Osteocyte (in vitro differentiated cells): Measurements from ENCODE around the gene ABCC9. TPM values are rescaled to one million over a fixed set of nuclear protein-coding genes. Genes with fewer than 3 reads are reported as not detected.
"Not testable (repeated sequence)": the region's sequence is repeated elsewhere in the genome, so short reads cannot be mapped to it uniquely, and the experiment has no call there.

ENCODE experiments used
- DNase-seq: peaks from one replicate; pipeline ENCODE4 v3.0.0; 2021; ENCODE audit warnings: mixed read lengths; ENCODE audit not compliant: unreplicated experiment; ENCODE audit errors: extremely low spot score
- H3K27ac Mint-ChIP-seq: one replicate; pipeline ENCODE4 v1.8.0; 2021; ENCODE audit warnings: mild to moderate bottlenecking, mixed read lengths; ENCODE audit not compliant: unreplicated experiment
- H3K27me3 Mint-ChIP-seq: one replicate; pipeline ENCODE4 v1.8.0; 2021; ENCODE audit warnings: mixed read lengths; ENCODE audit not compliant: unreplicated experiment
- H3K36me3 Mint-ChIP-seq: one replicate; pipeline ENCODE4 v1.8.0; 2021; ENCODE audit warnings: mixed read lengths; ENCODE audit not compliant: unreplicated experiment
- H3K4me1 Mint-ChIP-seq: one replicate; pipeline ENCODE4 v1.8.0; 2021; ENCODE audit warnings: mixed read lengths; ENCODE audit not compliant: unreplicated experiment
- H3K4me3 Mint-ChIP-seq: one replicate; pipeline ENCODE4 v1.8.0; 2021; ENCODE audit warnings: mild to moderate bottlenecking, moderate library complexity, mixed read lengths; ENCODE audit not compliant: unreplicated experiment
- H3K9me3 Mint-ChIP-seq: one replicate; pipeline ENCODE4 v1.8.0; 2021; ENCODE audit warnings: mixed read lengths; ENCODE audit not compliant: unreplicated experiment
- total RNA-seq: library from RNA; stranded (reverse); gene quantifications from 2 replicates; pipeline ENCODE4 v1.2.1, GENCODE V29; 2021
- TF ChIP-seq, protein P1 (sequence below): fragments of 200-600 bp; sonication (generic); IDR thresholded peaks from 2 replicates; pipeline ENCODE4 v1.5.0; 2021; ENCODE audit warnings: antibody characterized with exemption, mild to moderate bottlenecking, moderate library complexity

The ABCC9 gene
- total RNA-seq, 1 donor from 2014 or later, result 0.46 TPM

DNA sequence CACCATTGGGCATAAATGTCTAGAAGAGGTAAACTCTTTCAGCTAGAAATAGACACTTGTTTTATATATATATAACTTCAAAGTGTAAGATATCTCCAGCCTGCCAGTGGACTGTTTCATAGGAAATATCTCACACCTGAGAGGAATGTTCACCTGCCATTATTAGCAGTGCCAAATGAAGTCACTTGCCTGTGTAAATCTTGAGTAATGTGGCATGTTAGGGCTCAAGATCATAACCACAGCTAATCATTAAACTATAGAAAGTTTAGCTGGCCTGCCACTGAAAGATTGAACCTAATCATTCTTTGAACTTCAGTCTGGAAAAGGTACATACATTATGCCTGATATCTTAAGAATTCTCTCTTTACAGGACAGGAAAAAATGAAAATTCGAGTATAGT lies 141.2 kb downstream of the ABCC9 start:
- Mint-ChIP-seq H3K9me3 (no peaks in the 10 kb centered on the region), H3K36me3 (no peaks in the 10 kb centered on the region), H3K4me1 (no peaks in the 10 kb centered on the region), H3K27me3 (no peaks in the 10 kb centered on the region), H3K4me3 (no peak overlapping the region), H3K27ac (no peak overlapping the region)
- no peak for DNase-seq
- TF ChIP-seq, protein P1, sequence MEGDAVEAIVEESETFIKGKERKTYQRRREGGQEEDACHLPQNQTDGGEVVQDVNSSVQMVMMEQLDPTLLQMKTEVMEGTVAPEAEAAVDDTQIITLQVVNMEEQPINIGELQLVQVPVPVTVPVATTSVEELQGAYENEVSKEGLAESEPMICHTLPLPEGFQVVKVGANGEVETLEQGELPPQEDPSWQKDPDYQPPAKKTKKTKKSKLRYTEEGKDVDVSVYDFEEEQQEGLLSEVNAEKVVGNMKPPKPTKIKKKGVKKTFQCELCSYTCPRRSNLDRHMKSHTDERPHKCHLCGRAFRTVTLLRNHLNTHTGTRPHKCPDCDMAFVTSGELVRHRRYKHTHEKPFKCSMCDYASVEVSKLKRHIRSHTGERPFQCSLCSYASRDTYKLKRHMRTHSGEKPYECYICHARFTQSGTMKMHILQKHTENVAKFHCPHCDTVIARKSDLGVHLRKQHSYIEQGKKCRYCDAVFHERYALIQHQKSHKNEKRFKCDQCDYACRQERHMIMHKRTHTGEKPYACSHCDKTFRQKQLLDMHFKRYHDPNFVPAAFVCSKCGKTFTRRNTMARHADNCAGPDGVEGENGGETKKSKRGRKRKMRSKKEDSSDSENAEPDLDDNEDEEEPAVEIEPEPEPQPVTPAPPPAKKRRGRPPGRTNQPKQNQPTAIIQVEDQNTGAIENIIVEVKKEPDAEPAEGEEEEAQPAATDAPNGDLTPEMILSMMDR, result no peak

DNA sequence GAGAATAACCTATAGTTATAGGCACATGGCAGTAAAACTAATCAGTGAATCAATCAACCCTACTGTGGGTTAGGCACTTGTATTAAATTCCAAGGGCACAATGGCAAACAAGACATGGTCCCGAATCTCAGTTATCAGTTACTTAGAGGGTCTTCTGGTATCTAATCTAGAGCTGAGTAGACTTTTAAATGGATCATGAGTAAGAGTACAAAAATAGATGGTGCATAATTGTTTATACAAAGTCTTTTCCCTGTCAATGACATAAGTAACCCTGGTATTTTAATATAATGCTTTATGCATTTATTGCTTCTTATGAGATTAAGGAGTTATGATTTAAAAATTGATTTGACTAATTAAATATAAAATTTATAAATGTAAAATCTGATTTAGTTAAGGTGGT lies 143.7 kb downstream of the ABCC9 start:
- H3K36me3 Mint-ChIP-seq, result no peaks in the 10 kb centered on the region
- peaks cover 11% of the 10 kb centered on the region for H3K27me3 Mint-ChIP-seq
- H3K9me3 Mint-ChIP-seq, result peaks cover 4% of the 10 kb centered on the region
- TF ChIP-seq, protein P1, result no peak
- no peak overlapping the region for H3K27ac Mint-ChIP-seq
- no peak for DNase-seq
- no peak overlapping the region for H3K4me3 Mint-ChIP-seq
- H3K4me1 Mint-ChIP-seq, result no peaks in the 10 kb centered on the region

DNA sequence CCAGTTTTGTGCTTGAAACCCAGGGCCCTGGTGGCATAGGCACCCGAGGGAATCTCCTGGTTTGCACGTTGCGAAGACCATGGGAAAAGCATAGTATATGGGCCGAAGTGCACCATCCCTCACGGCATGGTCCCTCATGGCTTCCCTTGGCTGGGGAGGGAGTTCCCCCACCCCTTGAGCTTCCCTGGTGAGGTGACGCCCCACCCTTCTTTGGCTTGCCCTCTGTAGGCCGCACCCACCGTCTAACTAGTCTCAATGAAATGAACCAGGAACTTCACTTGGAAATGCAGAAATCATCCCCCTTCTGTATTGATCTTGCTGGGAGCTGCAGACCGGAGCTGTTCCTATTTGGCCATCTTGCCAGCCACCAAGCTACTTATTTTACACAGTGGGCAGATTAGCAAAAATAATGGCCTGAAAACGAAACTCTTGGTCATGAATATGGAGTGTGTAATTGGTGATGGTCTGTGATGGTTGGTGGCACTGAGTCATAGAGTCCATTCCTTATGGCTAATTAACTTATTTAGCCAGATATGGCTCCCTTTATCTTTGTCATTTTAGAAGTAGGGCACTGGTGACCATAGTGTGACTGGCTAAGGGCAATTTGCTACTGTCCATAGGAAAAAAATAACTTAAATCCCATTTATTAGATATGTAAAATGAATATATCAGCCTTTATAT lies 145.4 kb downstream of the ABCC9 start:
- DNase-seq, result no peak
- Mint-ChIP-seq H3K9me3 (peaks cover 7% of the 10 kb centered on the region), H3K36me3 (no peaks in the 10 kb centered on the region), H3K27me3 (peaks cover 16% of the 10 kb centered on the region), H3K27ac (no peak overlapping the region), H3K4me1 (no peaks in the 10 kb centered on the region), H3K4me3 (no peak overlapping the region)
- TF ChIP-seq, protein P1, result no peak

DNA sequence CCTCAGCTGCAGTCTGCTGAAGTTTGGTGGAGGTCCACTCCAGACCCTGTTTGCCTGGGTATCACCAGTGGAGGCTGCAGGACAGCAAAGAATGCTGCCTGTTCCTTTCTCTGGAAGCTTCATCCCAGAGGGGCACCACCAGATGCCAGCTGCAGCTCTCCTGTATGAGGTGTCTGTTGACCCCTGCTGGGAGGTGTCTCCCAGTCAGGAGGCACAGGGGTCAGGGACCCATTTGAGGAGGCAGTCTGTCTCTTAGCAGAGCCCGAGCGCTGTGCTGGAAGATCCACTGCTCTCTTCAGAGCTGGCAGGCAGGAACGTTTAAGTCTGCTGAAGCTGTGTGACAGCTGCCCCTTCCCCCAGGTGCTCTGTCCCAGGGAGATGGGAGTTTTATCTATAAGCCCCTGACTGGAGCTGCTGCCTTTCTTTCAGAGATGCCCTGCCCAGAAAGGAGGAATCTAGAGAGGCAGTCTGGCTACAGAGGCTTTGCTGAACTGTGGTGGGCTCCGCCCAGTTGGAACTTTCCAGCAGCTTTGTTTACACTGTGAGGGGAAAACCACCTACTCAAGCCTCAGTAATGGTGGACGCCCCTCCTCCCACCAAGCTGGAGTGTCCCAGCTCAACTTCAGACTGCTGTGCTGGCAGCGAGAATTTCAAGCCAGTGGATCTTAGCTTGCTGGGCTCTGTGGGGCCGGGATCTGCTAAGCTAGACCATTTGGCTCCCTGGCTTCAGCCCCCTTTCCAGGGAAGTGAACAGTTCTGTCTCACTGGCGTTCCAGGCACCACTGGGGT lies 146.2 kb downstream of the ABCC9 start:
- H3K36me3 Mint-ChIP-seq, H3K4me1 Mint-ChIP-seq, DNase-seq, H3K9me3 Mint-ChIP-seq, H3K4me3 Mint-ChIP-seq, H3K27ac Mint-ChIP-seq: not testable (repeated sequence)
- H3K27me3 Mint-ChIP-seq, result peaks cover 16% of the 10 kb centered on the region

DNA sequence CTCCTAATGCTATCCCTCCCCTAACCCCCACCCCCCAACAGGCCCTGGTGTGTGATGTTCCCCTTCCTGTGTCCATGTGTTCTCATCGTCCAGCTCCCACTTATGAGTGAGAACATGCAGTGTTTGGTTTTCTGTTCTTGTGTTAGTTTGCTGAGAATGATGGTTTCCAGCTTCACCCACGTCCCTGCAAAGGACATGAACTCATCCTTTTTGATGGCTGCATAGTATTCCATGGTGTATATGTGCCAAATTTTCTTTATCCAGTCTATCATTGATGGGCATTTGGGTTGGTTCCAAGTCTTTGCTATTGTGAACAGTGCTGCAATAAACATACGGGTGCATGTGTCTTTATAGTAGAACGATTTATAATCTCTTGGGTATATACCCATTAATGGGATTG lies 151.5 kb downstream of the ABCC9 start:
- H3K4me3 Mint-ChIP-seq, H3K36me3 Mint-ChIP-seq, H3K4me1 Mint-ChIP-seq, DNase-seq, H3K27ac Mint-ChIP-seq, H3K9me3 Mint-ChIP-seq: not testable (repeated sequence)
- peaks cover 16% of the 10 kb centered on the region for H3K27me3 Mint-ChIP-seq
